HCT116 (cell line): ENCODE measurements around the gene CD300LD. TPM values are rescaled to one million over a fixed set of nuclear protein-coding genes. Genes with fewer than 3 reads are reported as not detected.

Experiments used
- ATAC-seq: fragments of 200-7000 bp; cut with Tn5 transposase; 2 replicates; pipeline ENCODE4 v1.9.1; 2020; ENCODE audit warnings: mild to moderate bottlenecking, moderate library complexity
- BruUV-seq: library from RNA; stranded (reverse); fragments of 400-500 nt; replicated peaks from 2 replicates; lab custom pipeline; 2021; lab: Mats Ljungman, UMichigan
- CTCF ChIA-PET: fragments of 300-600 bp; sonication (Branson Sonifier 250); formaldehyde crosslinking; loops from one replicate; lab custom pipeline; 2021; ENCODE audit warnings: antibody characterized with exemption; lab: Charles Lee
- POLR2A ChIA-PET: fragments of 300-600, 350-600 bp; sonication (Branson Sonifier 250); formaldehyde crosslinking; loops from one replicate; lab custom pipeline; 2021; ENCODE audit warnings: antibody characterized with exemption; lab: Charles Lee
- RAD21 ChIA-PET, 2 experiments: fragments of 300-600 bp; sonication (Branson Sonifier 250); formaldehyde crosslinking; loops; one replicate each; lab custom pipeline; 2023; ENCODE audit warnings: low total read pairs in 2 of 2; ENCODE audit not compliant: uncharacterized antibody in 2 of 2, unreplicated experiment in 2 of 2, low non-redundant PET in 1 of 2; lab: Charles Lee
- DNase-seq: peaks from one replicate; pipeline ENCODE4 v3.0.0-alpha.2; 2010; ENCODE audit warnings: low read depth, low spot score
- H2AFZ ChIP-seq: fragments of 200-600 bp; shearing (Covaris generic), sonication (generic); 2 replicates; pipeline ENCODE4 v1.6.1; 2017; ENCODE audit warnings: low read depth, mixed run types, mixed read lengths, antibody characterized with exemption, low read length; ENCODE audit not compliant: poor library complexity, severe bottlenecking
- H3K27ac ChIP-seq: 2 replicates; pipeline ENCODE4 v1.5.1; 2012; ENCODE audit warnings: low read depth, low read length
- H3K27me3 ChIP-seq: fragments of 200-600 bp; sonication (generic); 2 replicates; pipeline ENCODE4 v1.6.1; 2016; ENCODE audit warnings: mixed run types, low read length, mixed read lengths; ENCODE audit not compliant: insufficient read depth
- H3K36me3 ChIP-seq, 2 experiments: fragments of 200-500 bp in 1 of 2; fragments of 200-600 bp in 1 of 2; sonication (Bioruptor generic) in 1 of 2; sonication (generic) in 1 of 2; 2 replicates each; pipeline versions ENCODE4 v1.5.1 to v1.6.1; 2014 to 2016; ENCODE audit warnings: low read length in 2 of 2, inconsistent platforms in 1 of 2, mixed read lengths in 1 of 2, mixed run types in 1 of 2; ENCODE audit not compliant: insufficient read depth in 2 of 2, control insufficient read depth in 1 of 2
- H3K4me1 ChIP-seq, 2 experiments: fragments of 200-600 bp in 1 of 2; sonication (generic) in 1 of 2; 2 replicates each; pipeline versions ENCODE4 v1.5.1 to v1.6.1; 2012 to 2017; ENCODE audit warnings: low read length in 2 of 2, inconsistent platforms in 1 of 2, mild to moderate bottlenecking in 1 of 2, mixed read lengths in 1 of 2, mixed run types in 1 of 2, moderate library complexity in 1 of 2; ENCODE audit not compliant: insufficient read depth in 2 of 2, control insufficient read depth in 1 of 2
- H3K4me2 ChIP-seq: fragments of 200-600 bp; sonication (generic); 2 replicates; pipeline ENCODE4 v1.6.1; 2017; ENCODE audit warnings: mixed run types, low read length, mixed read lengths
- H3K4me3 ChIP-seq, 2 experiments: fragments of 200-600 bp in 1 of 2; sonication (generic) in 1 of 2; replicated peaks in 1 of 2; 2 replicates each; pipeline ENCODE4 v1.5.1; 2011 to 2016; ENCODE audit warnings: low read length in 2 of 2, control low read depth in 1 of 2, low read depth in 1 of 2, mild to moderate bottlenecking in 1 of 2, mixed read lengths in 1 of 2, mixed run types in 1 of 2
- H3K79me2 ChIP-seq: fragments of 200-600 bp; sonication (generic); 2 replicates; pipeline ENCODE4 v1.6.1; 2017; ENCODE audit warnings: mild to moderate bottlenecking, mixed run types, low read length, moderate library complexity, mixed read lengths; ENCODE audit not compliant: insufficient read depth
- H3K9ac ChIP-seq: fragments of 200-600 bp; sonication (generic); 2 replicates; pipeline ENCODE4 v1.6.1; 2016; ENCODE audit warnings: low read length, mixed read lengths
- H3K9me2 ChIP-seq: fragments of 200-600 bp; sonication (generic), shearing (Covaris generic); 2 replicates; pipeline ENCODE4 v1.6.1; 2017; ENCODE audit warnings: mixed run types, mild to moderate bottlenecking, moderate library complexity; ENCODE audit not compliant: insufficient read depth
- H3K9me3 ChIP-seq, 2 experiments: fragments of 200-500 bp in 1 of 2; fragments of 200-600 bp in 1 of 2; sonication (Bioruptor generic) in 1 of 2; sonication (generic) in 1 of 2; 2 replicates each; pipeline ENCODE4 v1.6.1; 2014 to 2017; ENCODE audit warnings: low read length in 2 of 2, mixed read lengths in 2 of 2, inconsistent platforms in 1 of 2, low read depth in 1 of 2, mild to moderate bottlenecking in 1 of 2, mixed run types in 1 of 2, moderate library complexity in 1 of 2; ENCODE audit not compliant: control insufficient read depth in 1 of 2, insufficient read depth in 1 of 2
- H4K20me1 ChIP-seq: fragments of 200-600 bp; sonication (generic), shearing (Covaris generic); 2 replicates; pipeline ENCODE4 v1.6.1; 2017; ENCODE audit warnings: mixed run types, mild to moderate bottlenecking, moderate library complexity; ENCODE audit not compliant: insufficient read depth
- ATF3 ChIP-seq: IDR thresholded peaks from 2 replicates; pipeline ENCODE4 v1.6.1; 2012
- CBX3 ChIP-seq: IDR thresholded peaks from 2 replicates; pipeline ENCODE4 v1.6.1; 2012; ENCODE audit warnings: low read depth
- ELF1 ChIP-seq: IDR thresholded peaks from 2 replicates; pipeline ENCODE4 v1.6.1; 2012; ENCODE audit warnings: low read depth, borderline replicate concordance
- EZH2phosphoT487 ChIP-seq: fragments of 200-600 bp; IDR thresholded peaks from 2 replicates; pipeline ENCODE4 v1.6.1; 2018; ENCODE audit warnings: antibody characterized with exemption, borderline replicate concordance
- POLR2A ChIP-seq: IDR thresholded peaks from 2 replicates; pipeline ENCODE4 v1.7.0; 2011; ENCODE audit warnings: borderline replicate concordance; ENCODE audit not compliant: insufficient read depth, insufficient read length; ENCODE audit errors: extremely low read depth
- SIN3A ChIP-seq: IDR thresholded peaks from 2 replicates; pipeline ENCODE4 v1.6.1; 2012; ENCODE audit warnings: low read depth
- SP1 ChIP-seq: IDR thresholded peaks from 2 replicates; pipeline ENCODE4 v1.6.1; 2012; ENCODE audit warnings: low read depth
- YY1 ChIP-seq: IDR thresholded peaks from 2 replicates; pipeline ENCODE4 v1.6.1; 2011; ENCODE audit warnings: low read length, low read depth, moderate library complexity, mild to moderate bottlenecking; ENCODE audit not compliant: insufficient replicate concordance; ENCODE audit errors: extremely low read depth
- ZFX ChIP-seq: fragments of 450-650 bp; IDR thresholded peaks from 2 replicates; pipeline ENCODE4 v1.6.1; 2017
- intact Hi-C: fragments of 100-400 bp; cut with micrococcal nuclease; formaldehyde crosslinking; loops from 2 replicates; pipeline ENCODE4 v1.10.0; 2022
- total RNA-seq: library from RNA; stranded (reverse); gene quantifications from one replicate; pipeline ENCODE4 v1.2.1, GENCODE V29; 2021; ENCODE audit not compliant: unreplicated experiment
- TF ChIP-seq, protein P1 (sequence below), 3 experiments: fragments of 200-600 bp in 1 of 3; sonication (generic) in 1 of 3; IDR thresholded peaks in 2 of 3; conservative IDR thresholded peaks in 1 of 3; 2 replicates each; pipeline ENCODE4 v1.5.1; 2012 to 2017; ENCODE audit warnings: low read depth in 2 of 3, low read length in 2 of 3, antibody characterized with exemption in 1 of 3, borderline replicate concordance in 1 of 3, control low read depth in 1 of 3, mild to moderate bottlenecking in 1 of 3, mixed read lengths in 1 of 3, mixed run types in 1 of 3, moderate library complexity in 1 of 3; ENCODE audit not compliant: insufficient read depth in 1 of 3
- TF ChIP-seq, protein P2 (sequence below): IDR thresholded peaks from 2 replicates; pipeline ENCODE4 v1.6.1; 2012
- TF ChIP-seq, protein P3 (sequence below): IDR thresholded peaks from 2 replicates; pipeline ENCODE4 v1.6.1; 2011; ENCODE audit warnings: mild to moderate bottlenecking, low read length, moderate library complexity; ENCODE audit not compliant: insufficient replicate concordance; ENCODE audit errors: extremely low read depth

Gene CD300LD
- total RNA-seq, 1 experiment from 2014 or later: not detected

- intact Hi-C loops: no loop called here
- H3K4me3 ChIP-seq: no peak within 1 kb of the TSS
- POLR2A ChIA-PET: no interaction called here
- H3K9me3 ChIP-seq: no peaks in the 10 kb centered on the region
- no peaks in the 10 kb centered on the region for H3K79me2 ChIP-seq
- DNase-seq (no peak), ATAC-seq (no peak)
- CTCF ChIA-PET: interaction anchor here (1.6 to 4.0 kb wide), 7 partner anchors 9 to 187 kb away, joined by 3 to 30 read pairs (median 11); partner anchors contain the start of gene CD300LD
- RAD21 ChIA-PET: no interaction called here
- H4K20me1 ChIP-seq: no peaks in the 10 kb centered on the region
- TF ChIP-seq YY1 (no peak), ZFX (no peak), ATF3 (no peak), CBX3 (no peak), EZH2phosphoT487 (no peak), SP1 (no peak), SIN3A (no peak), POLR2A (no peak), ELF1 (no peak)
- TF ChIP-seq, protein P1, sequence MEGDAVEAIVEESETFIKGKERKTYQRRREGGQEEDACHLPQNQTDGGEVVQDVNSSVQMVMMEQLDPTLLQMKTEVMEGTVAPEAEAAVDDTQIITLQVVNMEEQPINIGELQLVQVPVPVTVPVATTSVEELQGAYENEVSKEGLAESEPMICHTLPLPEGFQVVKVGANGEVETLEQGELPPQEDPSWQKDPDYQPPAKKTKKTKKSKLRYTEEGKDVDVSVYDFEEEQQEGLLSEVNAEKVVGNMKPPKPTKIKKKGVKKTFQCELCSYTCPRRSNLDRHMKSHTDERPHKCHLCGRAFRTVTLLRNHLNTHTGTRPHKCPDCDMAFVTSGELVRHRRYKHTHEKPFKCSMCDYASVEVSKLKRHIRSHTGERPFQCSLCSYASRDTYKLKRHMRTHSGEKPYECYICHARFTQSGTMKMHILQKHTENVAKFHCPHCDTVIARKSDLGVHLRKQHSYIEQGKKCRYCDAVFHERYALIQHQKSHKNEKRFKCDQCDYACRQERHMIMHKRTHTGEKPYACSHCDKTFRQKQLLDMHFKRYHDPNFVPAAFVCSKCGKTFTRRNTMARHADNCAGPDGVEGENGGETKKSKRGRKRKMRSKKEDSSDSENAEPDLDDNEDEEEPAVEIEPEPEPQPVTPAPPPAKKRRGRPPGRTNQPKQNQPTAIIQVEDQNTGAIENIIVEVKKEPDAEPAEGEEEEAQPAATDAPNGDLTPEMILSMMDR (IDR thresholded peaks at IDR 0.05 in 2 of 3, conservative IDR thresholded peaks at IDR 0.05 in 1 of 3; ENCODE audit: borderline replicate concordance in 1 of 3, insufficient read depth in 1 of 3, low read depth in 2 of 3, low read length in 2 of 3): no peak
- TF ChIP-seq, protein P2, sequence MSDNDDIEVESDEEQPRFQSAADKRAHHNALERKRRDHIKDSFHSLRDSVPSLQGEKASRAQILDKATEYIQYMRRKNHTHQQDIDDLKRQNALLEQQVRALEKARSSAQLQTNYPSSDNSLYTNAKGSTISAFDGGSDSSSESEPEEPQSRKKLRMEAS: no peak
- TF ChIP-seq, protein P3, sequence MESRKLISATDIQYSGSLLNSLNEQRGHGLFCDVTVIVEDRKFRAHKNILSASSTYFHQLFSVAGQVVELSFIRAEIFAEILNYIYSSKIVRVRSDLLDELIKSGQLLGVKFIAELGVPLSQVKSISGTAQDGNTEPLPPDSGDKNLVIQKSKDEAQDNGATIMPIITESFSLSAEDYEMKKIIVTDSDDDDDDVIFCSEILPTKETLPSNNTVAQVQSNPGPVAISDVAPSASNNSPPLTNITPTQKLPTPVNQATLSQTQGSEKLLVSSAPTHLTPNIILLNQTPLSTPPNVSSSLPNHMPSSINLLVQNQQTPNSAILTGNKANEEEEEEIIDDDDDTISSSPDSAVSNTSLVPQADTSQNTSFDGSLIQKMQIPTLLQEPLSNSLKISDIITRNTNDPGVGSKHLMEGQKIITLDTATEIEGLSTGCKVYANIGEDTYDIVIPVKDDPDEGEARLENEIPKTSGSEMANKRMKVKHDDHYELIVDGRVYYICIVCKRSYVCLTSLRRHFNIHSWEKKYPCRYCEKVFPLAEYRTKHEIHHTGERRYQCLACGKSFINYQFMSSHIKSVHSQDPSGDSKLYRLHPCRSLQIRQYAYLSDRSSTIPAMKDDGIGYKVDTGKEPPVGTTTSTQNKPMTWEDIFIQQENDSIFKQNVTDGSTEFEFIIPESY: no peak
- no TSS peak for BruUV-seq
- H3K36me3 ChIP-seq: no peaks in the 10 kb centered on the region
- no peaks in the 10 kb centered on the region for H3K9me2 ChIP-seq
- H3K27me3 ChIP-seq: no peaks in the 10 kb centered on the region; the same call in 1 of the 2 replicates
- H2AFZ ChIP-seq: no peak within 1 kb of the TSS
- H3K4me1 ChIP-seq: peaks cover 14 to 25% of the 10 kb centered on the region in 2 experiments
- no peak within 1 kb of the TSS for H3K27ac ChIP-seq
- H3K9ac ChIP-seq: no peak within 1 kb of the TSS
- no peak within 1 kb of the TSS for H3K4me2 ChIP-seq
Observed at GRCh38 chr17:74567397-74567796, 24.7 kb downstream of the CD300LD start, which contains the start of gene CD300H. TSS of gene CD300H (minus strand) at chr17:74567509.
